Kidney (tissue), 14 donors: ENCODE data around the gene DCAKD. TPM values are rescaled to one million over a fixed set of nuclear protein-coding genes. Genes with fewer than 3 reads are reported as not detected.

Experiments
- DNase-seq, 5 donors: peaks; one replicate each; pipeline ENCODE4 v3.0.0-alpha.2; 2013 to 2020
- FAIRE-seq: peaks from 2 replicates; lab custom pipeline; 2012; peaks lifted over from hg19 to GRCh38; lab: Jason Lieb, UNC
- H3K27ac ChIP-seq, 2 donors: one replicate each; pipeline ENCODE4 v1.7.0; 2013; ENCODE audit warnings: low read depth in 2 of 2, low read length in 2 of 2, inconsistent platforms in 1 of 2
- H3K27me3 ChIP-seq: one replicate; pipeline ENCODE4 v1.7.1; 2013; ENCODE audit warnings: low read length, inconsistent platforms; ENCODE audit not compliant: control insufficient read depth, insufficient read depth
- H3K36me3 ChIP-seq, 3 donors: one replicate each; pipeline versions ENCODE4 v1.7.0 to v1.7.1; 2013; ENCODE audit warnings: low read length in 3 of 3, control low read depth in 1 of 3, inconsistent platforms in 1 of 3; ENCODE audit not compliant: insufficient read depth in 3 of 3, control insufficient read depth in 2 of 3
- H3K4me1 ChIP-seq, 3 donors: one replicate each; pipeline versions ENCODE4 v1.7.0 to v1.7.1; 2013; ENCODE audit warnings: low read length in 3 of 3, inconsistent platforms in 1 of 3, low read depth in 1 of 3; ENCODE audit not compliant: control insufficient read depth in 2 of 3, insufficient read depth in 2 of 3
- H3K4me3 ChIP-seq, 3 donors: one replicate each; pipeline versions ENCODE4 v1.7.0 to v1.8.1; 2013; ENCODE audit warnings: low read length in 3 of 3, control low read depth in 1 of 3, inconsistent platforms in 1 of 3
- H3K9ac ChIP-seq, 3 donors: one replicate each; pipeline versions ENCODE4 v1.7.0 to v1.7.1; 2013; ENCODE audit warnings: low read length in 3 of 3, control low read depth in 1 of 3, inconsistent platforms in 1 of 3
- H3K9me3 ChIP-seq, 3 donors: one replicate each; pipeline versions ENCODE4 v1.7.0 to v1.7.1; 2013; ENCODE audit warnings: low read length in 3 of 3, control low read depth in 1 of 3, inconsistent platforms in 1 of 3; ENCODE audit not compliant: control insufficient read depth in 2 of 3, insufficient read depth in 1 of 3
- CTCF ChIP-seq: IDR thresholded peaks from 3 replicates; pipeline ENCODE4 v1.5.1; 2012; ENCODE audit warnings: mild to moderate bottlenecking, moderate library complexity, borderline replicate concordance; ENCODE audit not compliant: insufficient read depth; ENCODE audit errors: extremely low read depth
- intact Hi-C: fragments of 100-400 bp; cut with DNase I; formaldehyde crosslinking; loops from one replicate; pipeline ENCODE4 v1.11.1; 2022
- polyA plus RNA-seq: library from polyadenylated mRNA; stranded (reverse); fragments of 350-450 nt; fragmentation: Illumina TruSeq; extraction: RNeasy Lipid Tissue Mini Kit (QIAGEN cat#74804); gene quantifications from one replicate; pipeline ENCODE4 v1.2.3, GENCODE V29; 2014; ENCODE audit warnings: low read depth, low replicate concordance; ENCODE audit not compliant: insufficient read depth
- total RNA-seq: library from RNA; stranded (reverse); fragmentation: NEBNext Ultra II Directional; extraction: Animal tissue kit (Norgen Biotek cat#: 25700); gene quantifications from one replicate; pipeline ENCODE4 v1.2.1, GENCODE V29; 2021
- donor health status: control.
- donor health status: control.
- donor health status: control.
- donor health status: control.
- donor health status: control.
- donor health status: DM: yes; HTN: yes; CAD: no.
- donor health status: Normal renal cell carcinoma (clear cell type).

Gene DCAKD
- total and polyA plus RNA-seq, 2 donors from 2014 or later = 27.5 to 34.9 TPM

GRCh38 chr17:45046537-45047125, 4.8 kb downstream of the DCAKD start:
- Histone ChIP-seq H3K9me3 (no peaks in the 10 kb centered on the region), H3K4me3 (no peak overlapping the region), H3K36me3 (no peaks in the 10 kb centered on the region), H3K4me1 (peaks cover 0 to 15% (median 5%) of the 10 kb centered on the region in 3 donors), H3K9ac (peak overlapping the region in 1 of 3 donors; percentile 40), H3K27me3 (no peaks in the 10 kb centered on the region), H3K27ac (no peak overlapping the region)
- TF ChIP-seq CTCF = no peak
- intact Hi-C loops = no loop called here
- FAIRE-seq = no peak
- peak in 1 of 5 donors; percentile 58 for DNase-seq

- peaks cover 0 to 11% (median 5%) of the 10 kb centered on the region in 3 donors for H3K4me1 ChIP-seq
- no peak for FAIRE-seq
- no peaks in the 10 kb centered on the region for H3K27me3 ChIP-seq
- no peak overlapping the region for H3K9ac ChIP-seq
- H3K4me3 ChIP-seq = no peak overlapping the region
- no peak for DNase-seq
- no peaks in the 10 kb centered on the region for H3K36me3 ChIP-seq
- intact Hi-C loops = no loop called here
- no peaks in the 10 kb centered on the region for H3K9me3 ChIP-seq
- H3K27ac ChIP-seq = no peak overlapping the region
- TF ChIP-seq CTCF = no peak
Measured at GRCh38 chr17:45043813-45044540, 7.5 kb downstream of the DCAKD start.

GRCh38 chr17:45042346-45043120, 8.9 kb downstream of the DCAKD start:
- no peak for TF ChIP-seq CTCF
- Histone ChIP-seq H3K27ac (no peak overlapping the region), H3K4me3 (no peak overlapping the region), H3K4me1 (peaks cover 0 to 11% (median 5%) of the 10 kb centered on the region in 3 donors), H3K36me3 (no peaks in the 10 kb centered on the region), H3K27me3 (no peaks in the 10 kb centered on the region), H3K9ac (no peak overlapping the region), H3K9me3 (no peaks in the 10 kb centered on the region)
- FAIRE-seq (no peak), DNase-seq (no peak)
- intact Hi-C loops = no loop called here
